D721Med (cell line): ENCODE data around the gene SCG5.

Source experiments
- DNase-seq: peaks from one replicate; pipeline ENCODE4 v3.0.0; 2011; ENCODE audit warnings: low spot score; ENCODE audit not compliant: insufficient read length
- FAIRE-seq: peaks from 2 replicates; lab custom pipeline; 2011; peaks lifted over from hg19 to GRCh38; lab: Jason Lieb, UNC
- TF ChIP-seq, protein P1 (sequence below): IDR thresholded peaks from 2 replicates; pipeline ENCODE4 v1.5.1; 2012; ENCODE audit warnings: mild to moderate bottlenecking, control low read depth; ENCODE audit not compliant: insufficient read depth; ENCODE audit errors: missing control alignments

SCG5 gene

DNA sequence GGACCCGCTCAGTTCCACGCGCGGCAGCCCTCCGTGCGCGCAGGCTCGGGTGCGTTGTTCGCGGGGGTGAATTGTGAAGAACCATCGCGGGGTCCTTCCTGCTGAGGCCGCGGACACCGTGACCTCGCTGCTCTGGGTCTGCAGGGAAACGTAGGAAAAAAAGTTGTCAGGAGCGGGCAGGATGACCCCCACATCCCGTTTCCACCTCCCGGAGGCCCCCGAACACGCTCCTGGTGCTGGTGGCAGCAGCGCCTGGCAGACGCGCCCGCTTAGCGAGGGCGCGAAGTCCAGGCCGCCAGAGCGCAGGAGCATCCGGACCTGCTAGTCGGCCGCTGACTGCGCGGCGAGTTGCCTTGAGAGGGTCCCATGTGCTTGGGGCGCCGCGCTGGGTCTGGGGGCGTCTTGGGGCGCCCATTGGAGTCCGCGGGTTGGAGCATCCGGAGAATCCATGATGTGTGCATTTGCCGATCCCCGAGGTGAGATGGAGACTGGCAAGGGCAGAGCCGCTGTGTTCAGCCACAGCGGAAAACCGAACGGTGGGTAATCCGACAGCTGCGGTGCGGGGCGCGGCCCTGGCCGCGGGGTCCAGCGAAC lies 76.8 kb downstream of the SCG5 start:
- TF ChIP-seq, protein P1, sequence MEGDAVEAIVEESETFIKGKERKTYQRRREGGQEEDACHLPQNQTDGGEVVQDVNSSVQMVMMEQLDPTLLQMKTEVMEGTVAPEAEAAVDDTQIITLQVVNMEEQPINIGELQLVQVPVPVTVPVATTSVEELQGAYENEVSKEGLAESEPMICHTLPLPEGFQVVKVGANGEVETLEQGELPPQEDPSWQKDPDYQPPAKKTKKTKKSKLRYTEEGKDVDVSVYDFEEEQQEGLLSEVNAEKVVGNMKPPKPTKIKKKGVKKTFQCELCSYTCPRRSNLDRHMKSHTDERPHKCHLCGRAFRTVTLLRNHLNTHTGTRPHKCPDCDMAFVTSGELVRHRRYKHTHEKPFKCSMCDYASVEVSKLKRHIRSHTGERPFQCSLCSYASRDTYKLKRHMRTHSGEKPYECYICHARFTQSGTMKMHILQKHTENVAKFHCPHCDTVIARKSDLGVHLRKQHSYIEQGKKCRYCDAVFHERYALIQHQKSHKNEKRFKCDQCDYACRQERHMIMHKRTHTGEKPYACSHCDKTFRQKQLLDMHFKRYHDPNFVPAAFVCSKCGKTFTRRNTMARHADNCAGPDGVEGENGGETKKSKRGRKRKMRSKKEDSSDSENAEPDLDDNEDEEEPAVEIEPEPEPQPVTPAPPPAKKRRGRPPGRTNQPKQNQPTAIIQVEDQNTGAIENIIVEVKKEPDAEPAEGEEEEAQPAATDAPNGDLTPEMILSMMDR, result no peak
- FAIRE-seq (no peak), DNase-seq (no peak)

DNA sequence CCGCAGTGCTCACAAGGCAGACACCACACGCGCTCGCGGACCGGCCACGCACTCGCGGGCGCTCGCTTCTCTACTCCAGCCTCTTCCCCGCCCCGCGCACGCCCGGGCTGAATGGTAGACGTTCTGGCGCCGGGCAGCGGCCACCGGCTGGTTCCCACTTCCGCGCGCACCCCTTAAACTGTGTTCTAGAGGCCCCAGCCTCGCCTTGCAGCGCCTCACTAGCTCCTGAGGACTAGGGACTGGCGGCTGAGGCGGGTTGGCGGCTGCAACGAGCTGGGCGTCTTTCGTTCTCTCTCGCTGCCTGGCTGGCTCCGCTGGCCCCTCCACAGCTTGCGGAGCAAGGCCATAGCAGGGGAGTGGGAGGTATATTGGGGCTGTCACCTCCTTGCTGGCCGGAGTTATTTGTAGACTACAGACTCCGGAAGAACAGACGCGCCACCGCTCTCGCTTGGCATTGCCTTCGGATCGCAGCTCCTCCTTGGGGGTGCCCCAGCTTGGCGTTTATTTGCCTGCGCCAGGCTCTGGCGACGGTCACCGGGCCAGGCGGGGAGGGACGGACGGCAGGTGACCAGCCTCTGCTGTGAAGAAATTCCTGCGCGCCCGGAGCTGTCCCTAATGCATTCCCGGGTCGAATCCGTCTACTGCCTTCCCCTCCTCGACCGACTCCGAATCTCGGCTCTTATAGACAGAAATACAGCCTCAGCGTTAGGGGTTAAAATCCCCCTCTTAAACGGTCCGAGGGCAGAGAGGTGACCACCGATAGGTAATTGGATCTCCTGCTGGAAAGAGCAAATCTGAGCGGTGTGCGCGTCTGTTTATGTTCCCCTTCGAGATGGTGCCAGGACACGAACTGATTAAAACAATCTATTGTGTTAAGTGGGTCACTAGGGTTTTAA lies 77.6 kb downstream of the SCG5 start:
- DNase-seq (no peak), FAIRE-seq (no peak)
- TF ChIP-seq, protein P1, result no peak

- no peak for DNase-seq
- TF ChIP-seq, protein P1, result no peak
- no peak for FAIRE-seq
Observed at GRCh38 chr15:32721596-32721995, 80.1 kb downstream of the SCG5 start.

DNA sequence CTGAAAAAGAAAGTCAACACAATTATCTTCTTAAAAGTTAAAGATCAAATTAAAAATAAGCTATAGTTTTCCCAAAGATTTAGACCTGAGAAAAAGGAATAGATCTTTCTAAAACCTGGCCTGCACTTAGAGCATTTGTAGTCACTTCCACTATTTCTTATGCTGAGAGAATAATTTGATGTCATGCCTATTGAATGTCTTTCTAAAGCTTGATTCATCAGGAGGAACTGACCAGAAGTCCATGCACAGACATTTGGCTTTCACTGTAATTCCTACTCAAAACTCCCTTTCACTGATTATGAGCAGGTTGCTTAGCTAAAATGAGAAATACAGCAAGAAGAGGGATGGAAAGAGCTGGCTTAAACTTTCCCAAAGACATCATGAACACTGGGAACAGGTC lies 80.6 kb downstream of the SCG5 start:
- FAIRE-seq, result no peak
- TF ChIP-seq, protein P1, result no peak
- DNase-seq, result no peak

DNA sequence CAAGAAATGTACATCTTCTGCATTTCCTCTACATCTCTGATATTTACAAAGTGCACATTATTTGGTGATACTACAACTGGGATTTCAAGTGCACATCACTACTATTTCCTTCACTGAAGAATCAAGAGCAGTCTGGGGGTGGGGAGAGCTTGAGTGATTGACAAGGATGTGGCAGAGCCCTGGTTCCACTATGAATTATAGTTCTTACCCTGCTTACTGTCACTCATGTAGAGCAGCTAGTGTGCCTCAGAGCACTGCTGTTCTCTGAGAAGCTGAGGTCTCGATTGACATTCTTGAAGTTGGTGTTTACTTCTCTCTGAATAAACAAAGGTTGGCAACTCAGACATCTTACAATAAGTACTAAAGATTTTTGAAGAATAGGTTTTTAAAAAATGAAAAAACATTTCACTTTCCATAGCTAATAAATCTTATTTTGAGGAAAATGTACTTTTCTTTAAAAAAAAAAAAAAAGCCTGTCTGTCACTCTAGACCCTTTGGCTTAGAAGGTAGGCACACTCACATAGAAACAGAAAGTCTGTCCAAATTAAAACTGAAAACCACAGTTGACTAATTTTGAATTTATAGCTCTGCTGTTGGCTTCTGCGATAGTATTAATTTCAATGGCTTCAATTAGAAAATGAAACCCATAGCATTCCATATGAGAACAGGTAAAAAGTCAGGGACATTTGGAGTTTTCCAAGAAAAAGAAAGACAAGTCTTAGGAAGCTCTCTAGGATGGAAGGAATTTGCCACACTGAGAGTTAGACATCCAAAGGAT lies 81.8 kb downstream of the SCG5 start:
- no peak for FAIRE-seq
- TF ChIP-seq, protein P1, result no peak
- no peak for DNase-seq

DNA sequence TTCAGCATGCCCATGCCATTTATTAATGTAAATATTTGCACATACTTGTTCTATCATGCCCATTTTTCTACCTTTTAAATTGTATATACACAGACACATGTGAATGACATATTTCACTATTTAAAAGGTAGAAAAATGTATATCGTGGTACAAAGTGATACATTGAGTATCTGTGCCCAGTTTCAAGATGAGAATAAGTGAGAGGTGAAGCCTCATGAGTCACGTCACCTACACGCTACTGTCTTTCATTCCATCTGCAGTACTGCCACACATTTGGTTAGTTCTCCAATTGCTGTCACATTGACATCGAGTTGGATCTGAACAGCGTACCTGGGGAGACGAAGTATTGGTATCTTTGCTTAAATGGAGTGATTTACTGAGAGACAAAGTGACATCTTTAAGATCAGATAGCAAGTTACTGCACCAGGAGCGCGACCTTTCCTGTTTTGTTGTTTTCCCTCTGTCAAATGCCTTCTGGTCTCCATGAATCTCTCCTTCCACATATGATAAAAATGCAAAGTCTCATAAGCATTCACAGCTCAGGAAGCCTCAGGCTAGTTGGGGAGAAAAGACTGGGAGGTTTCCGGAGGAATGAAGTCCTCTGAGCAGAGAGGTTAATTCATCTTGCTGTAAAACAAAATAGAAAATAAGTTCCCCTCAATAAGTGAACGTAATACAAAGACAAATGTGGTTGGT lies 88.3 kb downstream of the SCG5 start:
- TF ChIP-seq, protein P1, result no peak
- DNase-seq (no peak), FAIRE-seq (no peak)
